ENCODE measurements around the gene NRXN3.

NRXN3 gene

DNA sequence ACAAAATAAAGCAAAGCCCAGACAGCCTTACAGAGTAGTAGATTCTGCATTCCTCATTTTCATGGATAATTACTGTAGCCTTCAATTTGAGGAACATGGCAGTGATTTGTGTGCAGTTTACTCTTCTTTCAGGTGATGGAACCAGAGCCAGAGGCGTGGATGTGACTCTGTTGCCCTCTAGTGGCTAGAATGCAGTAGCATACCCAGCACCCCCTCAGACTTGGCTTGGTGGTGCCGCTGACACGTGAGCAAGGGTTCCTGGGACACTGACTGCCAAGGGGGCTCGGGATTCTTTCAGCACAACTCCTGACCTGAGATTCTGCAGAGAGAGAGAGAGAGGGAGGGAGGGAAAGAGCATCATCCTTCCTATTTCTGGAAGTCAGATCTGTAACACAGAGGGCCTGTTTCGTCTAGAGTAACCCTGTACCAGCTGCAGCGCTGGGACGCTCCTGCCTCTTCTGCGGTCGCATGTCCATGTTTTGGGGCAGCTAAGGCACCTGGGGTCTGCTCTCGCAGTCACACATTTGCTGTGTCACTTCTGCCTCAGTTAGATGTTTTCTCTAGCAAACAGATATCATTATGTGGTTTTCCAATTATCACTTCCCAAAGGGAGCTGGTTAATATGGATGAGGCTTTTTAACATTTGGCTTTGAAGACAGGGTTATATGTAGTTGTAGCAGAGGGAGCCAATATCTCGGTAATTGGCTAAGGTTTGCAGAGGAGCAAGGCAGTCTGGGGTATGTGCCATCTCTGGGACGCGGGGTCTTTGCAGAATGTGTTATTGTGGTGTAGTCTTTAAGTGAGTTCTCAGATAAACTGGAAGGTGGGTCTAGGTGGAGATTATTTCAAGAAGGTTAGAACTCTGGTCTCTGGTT is 428.1 kb downstream of the NRXN3 start:
- peak; percentile 46 to 47 for DNase-seq

DNA sequence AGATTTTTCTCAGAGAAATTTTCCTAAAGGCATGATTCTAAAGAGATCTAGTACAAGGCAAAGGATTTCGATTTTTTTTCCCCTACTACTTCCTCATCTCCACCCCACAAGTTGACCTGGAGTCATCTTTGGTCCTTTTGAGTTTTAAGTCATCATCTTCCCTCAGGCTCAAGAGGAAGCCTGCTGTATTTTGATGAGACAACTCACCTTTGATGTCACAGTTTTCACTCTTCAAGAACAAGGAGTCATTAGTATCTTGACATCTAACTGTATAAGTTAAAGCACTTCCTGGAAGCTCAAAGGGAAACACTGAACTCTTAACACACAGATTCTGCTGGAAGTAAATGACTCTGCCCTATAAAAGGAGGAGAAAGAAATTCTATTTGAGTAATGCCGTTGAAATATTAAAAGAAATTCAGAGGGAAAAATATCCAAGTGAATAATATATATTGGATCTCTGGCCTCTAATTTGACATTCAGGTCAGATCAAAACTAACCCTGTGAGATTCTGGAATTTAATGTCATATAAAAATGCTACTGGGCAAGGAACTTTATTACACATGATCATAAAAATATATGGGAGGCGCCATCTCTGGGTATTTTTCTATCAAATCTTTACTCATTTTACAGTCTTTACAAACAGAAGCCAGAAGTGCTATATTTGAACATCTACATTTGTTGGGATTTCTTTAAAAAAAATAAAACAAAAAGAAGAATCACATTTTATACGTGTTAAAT is 435.0 kb downstream of the NRXN3 start:
- DNase-seq, result no peak

DNA sequence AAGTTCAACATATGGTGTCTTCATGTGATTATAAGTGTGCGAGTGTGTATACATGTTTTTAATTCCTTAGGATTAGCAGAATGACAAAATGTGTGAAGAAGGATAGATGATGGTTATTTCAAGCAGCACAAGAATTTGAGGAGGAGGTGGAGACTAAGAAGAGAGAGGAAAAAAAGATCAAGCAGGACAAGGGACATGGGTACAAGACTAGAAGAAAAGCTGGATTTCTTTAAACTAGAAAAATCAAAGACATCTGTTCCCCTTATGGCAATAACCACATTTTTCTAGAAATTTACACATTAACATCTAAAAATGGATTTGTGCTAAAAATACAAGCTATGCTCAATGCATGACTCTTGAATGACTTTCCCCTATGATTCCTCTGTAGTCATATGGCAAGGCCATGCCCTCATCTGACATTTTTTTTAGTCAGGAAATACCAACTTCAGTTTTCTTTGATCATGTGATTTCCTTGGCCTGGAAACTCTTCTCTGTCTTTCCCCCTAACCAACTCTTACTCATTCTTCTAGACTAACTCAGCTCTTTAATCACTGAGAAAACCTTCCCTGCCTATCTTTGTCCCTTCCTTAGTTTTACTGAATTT is 435.8 kb downstream of the NRXN3 start:
- no peak for DNase-seq

DNA sequence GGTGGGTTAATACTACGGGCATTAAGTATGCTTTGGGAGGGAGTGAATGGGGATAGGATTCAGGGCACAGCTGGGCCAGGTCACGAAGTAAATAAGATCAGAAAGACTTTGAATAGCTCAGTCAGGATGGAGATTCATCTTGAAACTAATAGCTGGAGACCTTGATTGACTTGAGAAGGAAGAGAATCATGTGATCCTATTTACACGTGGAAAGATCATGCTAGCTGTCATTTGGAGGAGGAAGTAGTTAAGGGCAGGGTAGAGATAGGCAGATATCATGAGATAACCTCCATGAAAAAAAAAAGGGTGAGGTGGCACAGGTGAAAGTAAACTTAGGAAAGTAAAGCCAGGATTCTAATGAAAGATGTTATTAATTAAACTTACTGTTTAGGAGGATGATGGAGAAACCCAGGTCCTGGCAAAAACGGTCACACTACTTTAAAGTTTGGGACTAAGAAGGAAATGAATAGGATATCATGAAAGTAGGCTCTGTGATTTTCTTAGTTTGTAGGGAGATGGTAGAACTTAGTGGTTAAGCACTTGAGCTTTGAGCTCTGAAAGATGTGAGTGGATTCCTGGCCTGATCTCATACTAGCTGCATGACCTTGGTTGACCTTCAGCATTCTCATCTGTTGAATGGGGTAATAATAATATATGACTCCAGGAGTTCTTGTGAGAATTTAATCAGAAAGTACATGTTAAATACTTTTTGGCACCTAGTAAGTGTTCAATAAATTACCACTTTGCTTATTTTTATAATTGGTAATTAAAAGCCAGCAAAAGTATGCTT is 439.0 kb downstream of the NRXN3 start:
- no peak for DNase-seq

DNA sequence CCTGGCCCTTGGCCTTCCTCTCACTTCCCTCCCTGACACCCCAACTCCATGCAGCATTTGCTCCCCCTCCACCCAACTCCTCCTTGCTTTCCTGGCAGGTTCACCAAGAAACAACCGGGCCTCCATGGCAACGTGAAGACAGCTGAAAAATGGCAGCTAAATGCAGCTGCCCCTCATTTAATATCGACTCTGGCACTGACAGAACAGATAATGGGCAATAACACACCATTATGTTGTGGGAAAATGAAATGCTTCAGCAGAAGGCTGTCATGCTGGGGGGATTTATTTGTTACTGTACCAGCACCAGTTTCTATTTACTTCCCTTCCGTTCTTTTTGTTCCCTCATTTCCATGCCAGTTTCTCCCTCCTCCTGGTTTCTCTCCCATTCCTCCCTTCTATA is 440.8 kb downstream of the NRXN3 start:
- no peak for DNase-seq

DNA sequence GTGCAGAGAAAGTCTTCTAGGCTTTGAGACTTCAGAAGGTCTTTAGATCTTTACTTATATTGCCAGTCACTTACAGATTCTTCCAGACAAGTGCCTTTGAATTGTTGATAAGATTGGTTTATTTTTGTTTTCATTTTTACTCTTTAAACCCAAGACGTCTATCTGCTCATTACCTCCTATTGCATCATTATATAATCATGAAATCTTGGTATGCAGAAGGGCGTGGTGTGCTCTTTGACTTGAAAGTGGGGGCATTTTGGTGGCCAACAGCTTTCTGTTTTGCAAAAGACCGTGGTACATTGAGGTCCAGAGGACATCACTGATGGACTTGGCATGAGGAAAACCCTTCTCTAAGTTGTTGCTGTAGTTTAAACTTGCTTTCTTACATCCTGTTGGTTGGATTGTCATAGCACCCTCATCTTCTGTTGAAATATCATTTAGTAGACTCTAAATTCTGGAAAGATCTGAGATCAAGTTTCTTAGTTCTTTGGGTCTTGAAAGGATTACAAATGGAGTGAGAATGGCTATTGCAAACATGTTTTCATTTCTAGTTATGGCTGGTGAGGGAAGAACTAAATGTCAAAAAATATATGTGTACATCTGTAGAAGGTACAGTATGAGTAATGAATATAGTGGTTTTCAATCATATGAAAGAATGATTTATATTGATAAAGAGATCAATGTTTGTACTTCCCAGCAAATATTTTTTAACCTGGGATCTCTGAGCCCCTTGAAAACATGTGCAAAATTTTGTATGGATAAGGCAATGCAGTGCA is 441.8 kb downstream of the NRXN3 start:
- no peak for DNase-seq

DNA sequence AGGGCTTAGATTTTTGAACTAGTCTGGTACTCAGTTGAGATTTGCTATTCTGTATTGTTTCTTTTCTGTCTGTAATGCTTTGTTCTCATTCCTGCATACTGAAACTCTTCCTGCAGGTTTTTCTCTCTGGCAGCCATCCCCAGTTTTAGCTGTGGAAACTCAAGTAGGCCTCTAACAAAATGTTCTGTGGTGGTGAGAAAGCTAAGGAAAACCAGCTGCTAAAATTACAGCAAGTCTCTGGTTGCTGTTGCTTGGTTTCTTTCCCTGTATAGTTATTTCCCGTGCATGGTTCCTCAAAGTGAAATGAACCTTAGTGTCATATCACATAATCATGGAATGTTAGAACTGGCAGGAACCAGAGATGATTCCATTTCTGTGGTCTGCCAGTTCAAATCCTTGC is 442.5 kb downstream of the NRXN3 start:
- no peak for DNase-seq

DNA sequence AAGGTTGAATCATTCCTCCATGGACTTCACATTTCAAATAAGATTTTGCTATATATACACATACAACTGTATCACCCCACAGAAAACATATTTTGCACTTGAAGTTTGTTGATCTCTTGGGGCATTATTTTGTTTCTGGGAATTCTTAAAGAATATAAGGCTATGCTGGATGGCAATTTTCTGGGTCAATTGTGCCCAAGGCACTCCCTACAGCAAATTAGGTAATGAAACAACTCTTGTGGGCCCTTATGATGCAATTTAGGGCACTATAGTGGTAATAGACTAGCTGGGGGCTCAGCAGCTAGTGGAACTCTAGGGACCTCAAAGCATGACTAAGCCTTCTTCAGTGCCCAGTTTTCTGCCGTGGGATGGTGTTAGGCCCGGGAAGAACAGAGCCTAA is 444.4 kb downstream of the NRXN3 start:
- no peak for DNase-seq

DNA sequence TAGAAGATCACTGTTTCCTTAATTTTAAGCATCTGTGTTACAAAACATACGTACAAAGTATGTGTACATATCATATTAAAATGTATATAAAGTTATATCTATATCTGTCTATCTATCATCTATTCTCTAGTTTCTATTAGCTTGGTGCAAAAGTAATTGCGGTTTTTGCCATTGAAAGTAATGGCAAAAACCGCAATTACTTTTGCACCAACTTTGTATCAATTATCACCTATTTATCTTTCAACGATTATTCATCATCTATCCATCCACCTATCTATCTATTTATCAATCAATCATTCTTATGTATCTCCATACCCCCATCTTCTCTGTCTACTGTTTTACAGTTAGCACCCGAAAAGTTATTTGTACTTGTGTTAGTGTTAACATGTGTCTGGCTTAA is 447.6 kb downstream of the NRXN3 start:
- no peak for DNase-seq

DNA sequence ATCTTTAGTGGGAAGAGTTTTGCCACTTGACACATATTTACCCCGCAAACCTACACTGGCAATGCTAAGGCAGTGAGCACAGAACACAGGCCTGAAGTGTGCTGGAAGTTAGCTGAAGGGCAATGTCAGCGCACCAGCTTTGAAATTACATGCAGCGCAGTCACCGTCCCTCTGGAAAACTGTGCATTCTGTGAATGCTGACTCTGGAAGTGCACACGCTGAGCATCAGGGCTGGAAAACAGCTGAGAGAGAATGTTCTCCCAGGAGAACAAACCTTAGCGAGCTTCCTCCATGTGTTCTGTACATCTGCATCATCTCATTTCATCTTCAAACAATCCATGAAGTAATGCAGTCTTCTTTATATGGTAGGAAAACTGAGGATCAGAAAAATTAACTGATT is 448.2 kb downstream of the NRXN3 start:
- no peak for DNase-seq

DNA sequence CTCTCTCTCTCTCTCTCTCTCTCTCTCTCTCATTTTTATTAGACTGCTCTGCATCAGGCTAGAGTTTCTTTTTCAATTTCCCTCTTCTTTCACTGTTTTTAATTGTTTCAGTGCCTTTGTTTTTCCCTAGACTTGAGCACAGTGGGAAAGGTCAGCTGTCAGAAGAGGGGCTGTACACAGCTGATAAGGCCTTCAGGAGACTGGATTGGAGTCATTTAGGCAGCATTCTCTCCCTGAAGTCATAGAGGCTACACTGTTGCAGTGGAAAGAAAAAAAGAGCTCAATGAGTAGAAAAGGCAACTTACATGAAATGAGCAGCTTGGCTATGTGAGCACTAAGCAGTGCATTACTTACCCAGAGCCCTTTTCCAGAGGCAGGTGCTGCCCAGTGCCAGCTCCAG is 456.9 kb downstream of the NRXN3 start:
- DNase-seq, result no peak

DNA sequence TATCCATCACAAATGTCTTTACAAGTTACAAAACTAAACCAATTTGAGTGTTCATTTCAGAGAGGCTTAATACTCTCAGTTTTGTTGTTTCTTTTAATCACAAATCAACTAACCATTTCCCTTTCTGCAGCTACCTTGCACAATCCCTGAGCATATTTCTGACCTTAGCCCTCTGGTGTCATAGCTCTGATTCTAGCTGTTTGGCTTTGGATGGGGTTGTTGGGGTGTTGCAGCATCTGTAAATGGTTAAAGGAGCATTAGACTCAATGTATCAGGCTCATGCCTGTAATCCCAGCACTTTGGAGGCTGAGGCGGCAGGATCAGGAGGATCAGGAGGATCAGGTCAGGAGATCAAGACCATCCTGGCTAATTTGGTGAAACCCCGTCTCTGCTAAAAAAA is 461.4 kb downstream of the NRXN3 start:
- DNase-seq, result no peak

DNA sequence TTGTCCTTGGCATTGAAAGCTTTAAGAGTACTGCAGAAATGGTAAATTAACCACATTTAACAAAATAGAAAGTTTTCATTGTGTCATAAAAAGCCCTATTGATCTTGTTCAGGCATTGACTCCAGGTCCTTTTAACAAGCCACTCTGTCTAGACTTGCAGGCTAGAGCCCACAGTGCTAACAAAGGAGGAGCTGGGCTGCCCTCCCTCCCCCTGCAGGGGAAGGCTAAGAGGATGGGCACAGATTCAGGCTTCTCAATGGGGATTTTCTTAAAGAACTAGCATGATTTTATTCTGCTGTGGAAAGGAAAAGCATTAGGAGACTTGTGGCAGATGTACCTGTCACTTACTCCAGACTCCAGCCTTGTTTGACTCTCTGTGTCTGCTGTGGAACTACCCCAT is 463.6 kb downstream of the NRXN3 start:
- DNase-seq, result no peak

DNA sequence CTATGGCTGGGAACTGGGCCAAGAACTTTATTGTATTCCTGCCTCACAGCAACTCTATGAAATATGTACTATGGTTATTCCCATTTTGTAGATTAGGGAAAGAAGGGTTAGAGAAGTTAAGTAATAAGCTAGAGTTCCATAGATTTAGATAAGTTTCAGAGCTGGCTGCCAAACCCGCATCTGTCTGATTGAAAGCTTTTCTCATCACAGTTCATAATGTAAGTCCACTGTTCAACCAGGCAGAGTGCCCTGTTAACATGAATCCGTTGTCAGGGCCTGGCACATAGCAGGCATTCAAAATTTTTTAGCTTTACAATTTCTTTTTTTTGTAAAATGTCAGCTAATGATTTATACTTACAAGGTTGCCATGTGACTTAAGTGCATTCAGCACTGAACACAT is 467.3 kb downstream of the NRXN3 start:
- no peak for DNase-seq

DNA sequence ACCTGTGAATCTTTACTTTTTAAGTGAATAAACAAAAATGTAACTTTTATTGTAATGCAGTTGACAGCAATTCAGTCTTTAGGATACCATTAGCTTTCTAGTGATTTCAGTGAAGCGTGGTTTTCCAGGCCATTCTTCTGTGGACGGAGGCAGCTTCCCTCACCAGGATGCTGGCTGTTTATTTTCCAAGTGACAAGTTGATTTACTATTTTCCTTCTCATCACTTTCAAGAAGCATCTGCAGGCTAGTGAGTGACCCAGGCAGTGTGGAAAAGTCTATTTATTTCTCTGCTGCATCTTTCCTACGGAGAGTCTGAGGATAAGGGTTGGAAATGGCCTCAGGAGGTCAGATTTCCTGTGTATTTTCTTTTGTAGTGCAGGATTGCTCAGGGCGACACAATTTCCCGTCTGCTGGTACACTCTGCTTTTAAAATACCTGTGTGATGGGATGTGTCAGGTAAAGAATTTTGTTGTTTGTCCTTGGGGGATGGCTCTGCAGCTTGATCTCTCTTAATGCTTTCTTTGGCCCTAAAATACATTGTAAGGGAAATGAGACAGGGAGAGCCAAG is 467.8 kb downstream of the NRXN3 start:
- DNase-seq, result no peak

DNA sequence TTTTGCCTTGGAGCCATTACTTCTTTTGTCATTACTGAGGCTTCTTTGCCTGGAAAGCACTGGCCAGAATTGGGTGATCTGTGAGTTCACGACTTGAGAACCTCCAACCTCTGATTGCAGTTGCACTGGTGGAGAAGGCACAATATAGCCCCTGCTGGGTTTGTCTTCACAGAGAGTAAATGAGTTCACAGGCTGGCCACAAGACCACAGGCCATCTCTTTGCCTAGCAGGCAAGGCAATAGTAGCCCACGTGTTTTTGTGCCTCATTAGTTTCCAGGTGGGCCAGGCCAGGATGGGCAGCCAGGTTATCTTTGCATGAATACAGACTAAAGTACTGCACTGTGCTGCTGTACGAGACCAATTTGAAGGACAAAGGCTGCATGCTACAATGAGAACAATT is 468.8 kb downstream of the NRXN3 start:
- DNase-seq, result no peak

DNA sequence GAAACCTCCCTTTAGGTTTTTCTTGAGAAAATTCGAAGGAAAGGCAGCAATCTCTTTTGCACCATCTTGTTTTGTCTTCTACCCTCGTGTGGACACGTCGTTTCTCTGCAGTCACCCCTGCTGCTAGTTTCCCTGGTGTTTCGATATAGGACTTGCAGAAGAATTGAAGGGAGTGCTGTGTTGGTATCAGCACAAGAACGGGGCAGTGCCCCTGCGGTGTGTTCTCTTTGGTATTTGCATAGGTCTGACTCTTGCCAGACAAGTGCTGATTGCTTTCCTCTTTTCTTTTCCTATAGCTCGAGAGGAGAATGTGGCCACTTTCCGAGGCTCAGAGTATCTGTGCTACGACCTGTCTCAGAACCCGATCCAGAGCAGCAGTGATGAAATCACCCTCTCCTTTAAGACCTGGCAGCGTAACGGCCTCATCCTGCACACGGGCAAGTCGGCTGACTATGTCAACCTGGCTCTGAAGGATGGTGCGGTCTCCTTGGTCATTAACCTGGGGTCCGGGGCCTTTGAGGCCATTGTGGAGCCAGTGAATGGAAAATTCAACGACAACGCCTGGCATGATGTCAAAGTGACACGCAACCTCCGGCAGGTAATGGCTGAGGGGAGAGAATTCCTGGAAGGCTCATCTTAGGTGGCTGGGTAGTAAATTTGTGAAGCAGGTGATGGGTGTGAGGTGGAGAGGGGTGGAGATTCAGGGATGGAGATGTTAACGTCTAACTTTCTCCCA is 474.8 kb downstream of the NRXN3 start:
- DNase-seq, result no peak

DNA sequence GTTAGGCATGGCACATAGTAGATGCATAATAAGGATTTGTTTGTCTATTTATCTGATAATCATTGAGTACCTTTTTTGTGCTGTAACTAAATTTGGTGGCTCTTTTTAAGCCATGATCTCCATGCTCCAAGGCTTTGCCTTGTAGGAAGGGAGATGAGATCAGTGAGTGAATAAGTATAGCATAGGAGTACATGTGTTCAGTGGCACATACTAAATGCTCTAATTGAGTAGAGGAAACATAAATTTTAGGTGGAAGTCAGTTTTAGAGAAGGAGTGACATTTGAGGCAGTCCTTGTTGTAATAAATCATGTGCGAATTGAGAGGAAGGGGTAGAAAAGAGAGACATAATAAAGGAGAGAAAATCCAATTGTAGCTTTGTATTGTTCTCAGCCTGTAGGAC is 482.6 kb downstream of the NRXN3 start:
- DNase-seq, result no peak

DNA sequence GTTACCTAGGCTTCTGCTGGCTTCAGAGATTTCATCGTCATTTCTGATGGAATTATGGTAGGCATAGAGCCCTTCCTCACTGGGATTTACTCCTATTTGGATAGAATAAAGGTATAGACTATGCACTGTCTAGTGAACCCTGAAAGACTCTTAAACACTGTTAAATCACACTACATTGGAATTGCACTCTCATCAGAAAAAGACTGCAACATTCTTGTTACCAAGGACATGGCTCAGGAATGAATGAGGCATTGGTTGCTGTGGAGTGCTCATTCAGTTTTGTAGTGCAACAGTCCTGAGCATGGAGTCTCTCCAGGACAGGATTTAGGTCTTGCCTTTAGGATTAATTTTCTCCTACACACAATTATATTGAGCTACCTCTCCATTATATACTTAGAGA is 483.0 kb downstream of the NRXN3 start:
- no peak for DNase-seq

DNA sequence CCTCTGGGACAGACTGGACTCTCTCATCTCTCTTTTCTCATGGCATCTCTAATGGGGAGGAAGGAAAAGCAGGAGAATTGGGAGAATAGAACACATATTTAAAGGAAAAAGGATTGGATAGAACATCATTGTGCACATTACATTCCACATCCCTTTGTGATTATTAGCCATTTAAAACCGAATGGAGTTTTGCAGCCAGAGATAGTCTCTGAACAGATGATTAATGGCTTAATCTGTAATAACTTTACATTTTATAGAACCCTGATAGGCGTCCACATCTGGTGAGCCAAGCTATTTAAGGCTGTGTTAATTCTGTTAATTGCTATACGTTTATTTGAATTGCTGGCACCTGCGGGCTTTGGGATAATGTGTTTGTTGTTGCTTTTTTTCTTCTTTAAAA is 487.3 kb downstream of the NRXN3 start:
- DNase-seq, result no peak

DNA sequence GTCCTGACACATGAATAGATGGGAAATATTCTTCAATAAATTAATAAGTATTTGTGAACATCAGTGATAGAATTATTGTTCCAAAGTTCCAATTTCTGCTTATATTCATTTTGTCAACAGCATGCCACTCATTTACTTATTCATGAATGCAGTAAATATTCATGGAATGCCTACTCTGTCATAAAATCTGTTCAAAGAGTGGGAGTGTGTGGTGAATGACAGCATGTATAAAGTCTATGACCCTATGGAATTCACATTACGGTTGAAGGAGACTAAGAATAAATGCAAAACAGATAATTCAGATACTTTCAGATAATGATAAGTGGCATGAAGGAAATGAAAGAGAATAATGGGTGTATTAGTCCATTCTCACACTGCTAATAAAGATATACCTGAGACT is 494.7 kb downstream of the NRXN3 start:
- no peak for DNase-seq

Data from activated CD4-positive, alpha-beta T cell treated with anti-CD3 and anti-CD28 coated beads, Interleukin-2, amount 50 U/mL, for 48 hours (primary cell).